Nucleus accumbens (tissue), 56 donors: ENCODE measurements around the gene RASA4.
"Not testable (repeated sequence)": the region's sequence is repeated elsewhere in the genome, so short reads cannot be mapped to it uniquely, and the experiment has no call there.

Experiments
- DNase-seq, 56 donors: peaks; one replicate each; lab custom pipeline; 2025; lab: John Stamatoyannopoulos, UW

RASA4 gene

DNA sequence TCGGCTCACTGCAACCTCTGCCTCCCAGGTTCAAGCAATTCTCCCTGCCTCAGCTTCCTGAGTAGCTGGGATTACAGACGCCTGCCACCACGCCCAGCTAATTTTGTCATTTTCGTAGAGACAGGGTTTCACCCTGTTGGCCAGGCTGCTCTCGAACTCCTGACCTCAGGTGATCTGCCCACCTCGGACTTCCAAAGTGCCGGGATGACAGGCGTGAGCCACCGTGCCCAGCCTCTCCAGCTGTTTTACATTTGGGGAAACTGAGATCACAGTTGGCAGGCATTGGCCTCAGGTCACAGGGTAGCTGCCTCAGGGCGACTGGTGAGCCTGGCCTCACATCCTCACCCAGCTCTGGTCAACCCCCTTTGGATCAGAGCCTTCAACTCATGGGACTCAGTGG, 6.8 kb downstream of the RASA4 start:
- DNase-seq: not testable (repeated sequence)

DNA sequence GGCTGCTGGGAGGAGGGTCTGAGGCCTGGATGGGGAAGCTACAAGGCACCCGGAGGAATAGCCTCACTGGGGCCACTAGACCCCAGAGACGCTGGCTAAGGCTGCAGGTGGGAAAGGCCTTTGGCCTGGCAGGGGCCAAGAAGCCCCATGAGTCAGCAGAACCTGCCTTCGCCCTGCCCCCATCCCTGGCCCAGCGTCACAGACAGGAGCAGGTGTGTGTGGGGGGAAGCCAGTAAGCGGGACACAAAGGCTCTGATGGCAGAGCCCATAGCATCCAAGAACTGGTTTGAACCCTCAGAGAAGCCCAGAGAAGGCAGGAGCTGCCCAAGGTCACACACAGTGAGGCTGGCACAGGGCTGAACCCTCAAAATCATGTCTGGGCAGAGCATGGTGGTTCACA, 9.7 kb downstream of the RASA4 start:
- not testable (repeated sequence) for DNase-seq

DNA sequence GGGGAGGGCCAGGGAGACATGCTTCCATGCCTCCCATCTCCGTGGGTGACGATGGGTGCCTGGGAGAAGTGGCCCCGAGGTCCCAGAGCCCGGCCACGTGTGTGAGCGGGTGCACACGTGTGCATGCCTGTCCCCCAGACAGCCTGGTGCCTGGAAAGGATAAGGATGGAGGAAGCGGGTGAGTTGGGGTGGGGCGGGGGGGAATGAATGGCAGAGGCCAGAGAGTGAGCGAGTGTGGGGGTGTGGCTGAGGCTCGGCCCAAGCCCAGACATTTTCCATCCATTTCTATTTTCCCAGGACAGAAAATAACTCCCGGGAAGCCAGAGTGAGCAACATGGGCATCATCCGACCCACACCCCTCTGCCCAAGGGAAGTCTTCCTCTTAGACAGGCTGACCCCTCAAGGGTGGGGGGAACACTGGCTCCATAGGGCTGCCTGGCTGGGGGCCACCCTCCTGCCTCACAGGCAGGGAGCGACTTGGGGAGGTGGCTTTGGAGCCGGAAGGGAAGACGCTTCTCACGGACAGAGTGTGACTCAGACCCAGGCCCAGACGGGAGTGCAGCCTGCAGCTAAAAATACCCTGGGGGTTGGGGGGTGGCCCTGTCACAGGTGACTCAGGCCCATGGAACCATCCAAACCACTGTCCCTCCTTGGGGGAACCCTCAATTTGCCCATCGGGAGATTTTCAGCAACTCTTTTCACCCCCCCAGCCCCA, 12.0 kb downstream of the RASA4 start:
- not testable (repeated sequence) for DNase-seq

DNA sequence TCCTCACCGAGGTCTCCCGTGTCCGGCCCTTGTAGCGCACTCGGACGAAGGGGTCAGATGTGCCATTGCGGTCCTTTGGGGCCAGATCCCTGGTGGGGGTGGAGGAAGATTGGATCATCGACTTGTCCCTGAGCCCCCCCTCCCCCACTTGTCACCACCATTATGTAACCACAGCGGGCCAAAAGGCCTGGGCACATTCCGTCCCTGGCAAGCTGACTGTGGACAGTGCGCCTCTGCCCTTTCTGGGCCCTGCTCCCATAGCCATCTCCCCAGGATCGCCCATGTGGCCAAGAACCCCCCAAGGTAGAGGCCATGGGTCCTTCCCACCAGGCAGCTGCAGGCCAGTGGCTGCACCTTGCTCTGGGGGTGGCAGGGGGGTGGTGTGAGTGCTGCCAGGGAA, 14.2 kb downstream of the RASA4 start:
- DNase-seq: not testable (repeated sequence)

DNA sequence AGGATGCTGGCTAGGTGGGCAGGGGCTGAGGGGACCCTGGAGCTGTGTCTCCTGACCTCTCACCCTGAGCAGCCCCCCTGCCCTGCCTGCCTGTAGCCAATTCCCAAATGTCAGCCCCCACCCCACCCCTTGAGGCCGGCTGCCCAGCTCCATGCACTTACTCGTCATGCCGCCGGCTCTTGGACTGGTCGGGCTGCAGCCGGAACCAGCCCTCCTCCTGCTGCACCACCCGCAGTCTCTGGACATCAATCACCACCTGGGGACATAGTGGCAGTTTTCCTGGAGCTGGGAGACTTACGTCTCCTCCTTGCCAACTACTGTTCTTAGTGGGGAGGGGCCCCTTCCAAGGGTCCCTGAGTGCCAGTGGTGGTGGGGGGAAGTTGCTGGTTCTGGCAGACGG, 16.9 kb downstream of the RASA4 start:
- DNase-seq: not testable (repeated sequence)

DNA sequence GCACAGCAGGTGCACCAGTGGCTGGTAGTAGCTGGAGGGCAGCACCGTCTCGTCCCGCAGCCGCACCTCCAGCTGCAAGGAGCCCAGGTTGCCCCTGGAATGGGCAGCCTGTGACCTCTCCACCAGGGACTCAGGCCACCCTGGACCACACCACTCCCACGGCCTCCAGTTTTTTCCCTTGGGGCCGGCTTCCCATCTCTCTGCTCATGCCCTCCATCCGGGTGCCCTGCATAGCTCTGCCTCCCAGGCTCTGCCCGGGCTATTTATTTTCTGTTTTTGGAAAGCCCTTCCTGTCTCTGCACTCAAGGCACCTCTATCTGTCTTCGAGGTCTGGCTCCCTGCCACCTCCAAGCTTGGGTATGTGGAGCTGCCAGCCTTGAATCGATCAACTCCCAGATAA, 20.5 kb downstream of the RASA4 start:
- not testable (repeated sequence) for DNase-seq

DNA sequence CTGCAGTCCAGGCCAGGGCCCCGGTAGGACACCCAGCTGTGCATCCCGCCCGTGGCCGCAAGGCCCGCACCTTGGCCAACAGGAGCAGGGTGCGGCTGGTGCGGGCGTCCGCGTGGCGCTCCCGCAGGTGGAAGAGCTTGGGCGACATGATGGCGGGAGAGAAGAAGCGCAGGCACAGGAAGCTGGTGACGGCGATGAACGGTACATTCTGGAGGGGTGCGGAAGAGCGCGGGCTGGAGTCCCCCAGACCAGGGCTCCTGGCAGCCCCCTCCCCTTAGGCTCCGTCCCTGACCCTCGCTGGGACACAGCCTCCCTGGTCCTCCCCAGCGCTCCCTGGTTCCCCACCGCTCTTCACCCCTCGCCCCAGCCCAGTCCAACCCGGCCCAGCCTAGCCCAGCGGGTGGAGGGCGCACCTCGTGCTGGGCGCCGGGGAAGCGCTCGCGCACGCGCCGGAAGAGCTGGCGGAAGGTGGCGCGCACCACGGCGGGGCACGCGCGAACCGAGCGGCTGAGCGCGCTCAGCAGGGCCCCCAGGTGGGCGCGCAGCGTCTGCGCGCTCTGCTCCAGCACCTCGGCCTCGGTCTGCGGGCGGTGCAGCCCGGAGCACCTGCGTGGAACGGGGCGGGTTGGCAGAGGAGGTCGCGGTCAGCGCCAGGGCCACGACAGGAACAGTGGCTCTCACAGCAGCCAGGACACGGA, 22.8 kb downstream of the RASA4 start:
- DNase-seq: not testable (repeated sequence)

DNA sequence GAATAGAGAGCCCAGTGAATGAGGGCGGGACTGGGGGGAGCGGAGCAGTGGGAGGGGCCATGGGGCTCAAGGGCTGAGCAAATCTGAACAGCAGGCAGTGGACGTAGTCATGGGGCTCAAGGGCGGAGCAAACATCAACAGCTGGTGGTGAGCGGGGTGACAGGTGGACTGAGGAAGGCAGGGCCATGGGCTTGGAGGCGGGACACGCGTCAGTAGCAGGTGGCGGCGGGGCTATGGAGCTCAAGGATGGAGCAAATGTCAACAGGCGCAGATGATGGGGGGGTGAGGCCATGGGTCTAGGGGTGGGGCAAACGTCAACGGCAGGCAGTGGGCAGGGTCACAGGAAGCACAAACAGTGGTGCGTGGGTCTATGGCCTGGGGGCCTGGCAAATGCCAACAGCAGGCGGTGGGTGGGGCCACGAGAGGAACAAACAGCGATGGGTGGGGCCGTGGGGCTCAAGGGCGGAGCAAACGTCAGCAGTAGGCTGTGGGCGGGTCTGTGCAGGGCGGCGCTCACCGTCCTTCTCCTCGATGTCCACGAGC, 24.0 kb downstream of the RASA4 start:
- DNase-seq: not testable (repeated sequence)

DNA sequence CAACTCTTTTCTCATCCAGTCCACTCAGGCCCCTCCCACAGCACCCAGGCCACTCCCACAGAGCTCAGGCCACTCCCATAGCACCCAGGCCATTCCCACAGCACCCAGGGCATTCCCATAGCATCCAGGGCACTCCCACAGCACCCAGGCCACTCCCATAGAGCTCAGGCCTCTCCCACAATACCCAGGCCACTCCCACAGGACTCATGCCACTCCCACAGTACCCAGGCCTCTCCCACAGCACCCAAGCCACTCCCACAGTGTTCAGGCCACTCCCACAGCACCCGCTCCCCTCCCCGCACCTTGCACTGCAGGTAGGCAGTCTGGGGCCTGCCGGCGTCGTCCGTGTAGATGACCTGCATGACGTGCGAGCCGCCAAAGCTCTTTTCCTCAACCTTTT, 26.7 kb downstream of the RASA4 start:
- DNase-seq: not testable (repeated sequence)

DNA sequence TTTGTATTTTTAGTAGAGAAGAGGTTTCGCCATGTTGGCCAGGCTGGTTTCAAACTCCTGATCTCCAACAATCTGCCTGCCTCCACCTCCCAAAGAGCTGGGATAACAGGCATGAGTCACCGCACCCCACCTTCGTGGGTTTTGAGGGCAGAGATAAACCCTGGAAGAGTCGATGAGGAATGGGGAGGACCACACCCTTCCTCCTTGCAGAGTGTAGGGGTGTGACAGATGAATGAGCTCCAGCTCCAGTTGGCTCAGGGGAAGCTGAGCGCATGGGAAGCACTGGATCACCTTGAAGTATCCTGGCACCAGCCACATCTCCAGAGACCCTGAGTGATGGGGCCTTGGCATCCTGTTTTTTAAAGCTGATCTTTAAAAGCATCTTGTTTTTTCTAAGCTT, 33.1 kb downstream of the RASA4 start:
- DNase-seq: not testable (repeated sequence)

DNA sequence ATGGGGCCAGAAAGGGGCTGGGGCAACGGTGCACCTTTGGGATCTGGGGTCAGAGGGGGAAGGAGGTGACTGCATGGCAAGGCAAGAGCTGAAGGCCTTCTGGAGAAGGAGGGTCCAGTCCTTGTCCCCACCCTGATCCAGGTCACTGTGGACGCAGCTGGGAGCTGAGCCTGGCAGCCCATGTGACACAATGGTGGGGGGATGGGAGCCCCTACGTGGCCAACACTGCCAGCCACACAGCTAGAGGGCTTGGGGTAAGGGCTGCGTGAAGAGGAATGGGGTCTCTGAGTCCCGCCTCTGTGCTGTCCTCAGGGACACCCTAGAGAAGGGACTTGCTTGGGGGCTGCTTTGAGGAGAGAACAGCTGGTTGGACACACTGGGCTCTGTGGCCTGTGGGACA, 34.8 kb downstream of the RASA4 start:
- DNase-seq: not testable (repeated sequence)

DNA sequence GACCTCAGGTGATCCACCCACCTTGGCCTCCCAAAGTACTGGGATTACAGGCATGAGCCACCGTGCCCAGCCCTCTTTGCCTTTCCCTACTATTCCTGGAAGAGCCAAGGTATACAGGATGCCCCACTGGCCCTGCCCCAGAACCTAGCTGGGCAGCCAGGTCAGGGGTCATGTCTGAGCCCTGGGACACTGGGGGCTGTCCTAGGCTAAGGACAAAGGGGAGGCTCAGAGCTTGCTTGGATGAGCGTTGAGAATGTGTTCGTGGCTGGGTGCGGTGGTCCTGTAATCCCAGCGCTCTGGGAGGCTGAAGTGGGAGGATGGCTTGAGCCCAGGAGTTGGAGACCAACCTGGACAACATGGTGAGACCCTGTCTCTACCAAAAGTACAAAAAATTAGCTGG, 38.1 kb downstream of the RASA4 start:
- not testable (repeated sequence) for DNase-seq

DNA sequence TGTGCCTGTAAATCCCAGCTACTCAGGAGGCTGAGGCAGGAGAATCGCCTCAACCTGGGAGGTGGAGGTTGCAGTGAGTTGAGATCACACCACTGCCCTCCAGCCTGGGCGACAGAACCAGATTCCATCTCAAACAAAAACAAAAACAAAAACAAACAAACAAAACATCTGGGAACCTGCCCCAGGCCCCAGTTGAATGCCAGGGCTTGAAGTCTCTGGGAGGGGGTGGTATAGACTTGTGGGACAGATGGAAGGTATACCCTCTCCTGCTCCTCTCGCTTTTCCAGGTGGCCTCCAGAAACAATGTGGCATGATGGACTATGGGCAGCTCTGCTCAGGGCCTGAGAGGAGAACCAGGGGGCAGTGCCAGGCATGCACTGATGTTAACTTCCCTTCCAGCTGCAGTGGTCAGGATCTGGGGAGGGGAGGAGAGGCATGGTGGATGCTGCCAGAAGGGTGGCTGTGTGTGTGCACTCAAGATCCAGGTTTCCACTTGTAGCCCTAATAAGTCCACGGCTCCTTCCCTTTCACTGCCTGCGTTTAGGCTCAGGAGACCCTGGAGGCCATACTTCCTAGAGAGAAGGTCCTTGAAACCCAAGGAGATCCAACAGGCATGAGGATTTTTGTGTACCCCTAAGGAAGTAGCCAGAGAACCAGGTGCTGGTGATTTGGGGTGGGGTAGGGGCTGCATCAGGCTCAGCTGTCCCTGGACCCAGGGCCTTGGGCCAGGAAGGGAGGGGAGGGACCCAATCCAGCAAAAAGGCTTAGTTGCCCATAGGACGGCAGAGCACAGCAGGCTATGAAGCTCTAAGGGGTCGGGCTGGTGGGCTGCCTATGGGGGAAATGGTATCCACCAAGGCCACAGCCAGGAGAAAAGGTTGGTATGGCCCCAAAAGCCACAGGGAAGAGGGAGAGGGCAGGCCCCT, 39.0 kb downstream of the RASA4 start:
- DNase-seq: not testable (repeated sequence)

DNA sequence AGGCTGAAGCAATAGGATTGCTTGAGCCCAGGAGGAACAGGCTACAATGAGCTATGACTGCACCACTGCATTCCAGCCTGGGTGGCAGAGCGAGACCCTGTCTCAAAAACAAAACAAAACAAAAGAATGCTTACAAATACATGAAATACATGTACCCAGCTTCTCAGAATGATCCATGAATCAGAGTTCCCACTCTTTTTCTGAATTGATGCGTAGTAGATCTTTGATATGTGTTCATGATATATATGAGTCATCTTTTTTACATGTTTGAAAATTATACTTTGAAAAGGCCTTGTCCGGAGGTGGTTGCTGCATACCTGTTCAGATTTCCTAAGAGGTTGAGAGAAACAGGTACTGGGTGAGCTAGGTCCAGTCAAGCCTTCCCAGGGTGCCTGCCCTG, 40.2 kb downstream of the RASA4 start:
- not testable (repeated sequence) for DNase-seq

DNA sequence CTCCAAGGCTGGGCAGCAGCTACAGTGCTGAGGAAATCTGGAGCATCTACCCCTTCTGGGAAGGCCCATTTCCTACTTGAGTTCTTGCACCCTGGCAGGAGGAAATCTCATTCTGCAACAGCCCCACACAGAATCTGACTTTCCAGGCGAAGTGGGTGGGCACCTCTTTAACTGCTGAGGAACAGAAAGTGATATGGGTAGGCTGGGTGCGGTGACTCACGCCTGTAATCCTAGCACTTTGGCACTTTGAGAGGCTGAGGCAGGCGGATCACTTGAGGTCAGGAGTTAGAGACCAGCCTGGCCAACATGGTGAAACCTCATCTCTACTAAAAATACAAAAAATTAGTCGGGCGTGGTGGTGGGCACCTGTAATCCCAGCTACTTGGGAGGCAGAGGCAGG, 41.9 kb downstream of the RASA4 start:
- not testable (repeated sequence) for DNase-seq

DNA sequence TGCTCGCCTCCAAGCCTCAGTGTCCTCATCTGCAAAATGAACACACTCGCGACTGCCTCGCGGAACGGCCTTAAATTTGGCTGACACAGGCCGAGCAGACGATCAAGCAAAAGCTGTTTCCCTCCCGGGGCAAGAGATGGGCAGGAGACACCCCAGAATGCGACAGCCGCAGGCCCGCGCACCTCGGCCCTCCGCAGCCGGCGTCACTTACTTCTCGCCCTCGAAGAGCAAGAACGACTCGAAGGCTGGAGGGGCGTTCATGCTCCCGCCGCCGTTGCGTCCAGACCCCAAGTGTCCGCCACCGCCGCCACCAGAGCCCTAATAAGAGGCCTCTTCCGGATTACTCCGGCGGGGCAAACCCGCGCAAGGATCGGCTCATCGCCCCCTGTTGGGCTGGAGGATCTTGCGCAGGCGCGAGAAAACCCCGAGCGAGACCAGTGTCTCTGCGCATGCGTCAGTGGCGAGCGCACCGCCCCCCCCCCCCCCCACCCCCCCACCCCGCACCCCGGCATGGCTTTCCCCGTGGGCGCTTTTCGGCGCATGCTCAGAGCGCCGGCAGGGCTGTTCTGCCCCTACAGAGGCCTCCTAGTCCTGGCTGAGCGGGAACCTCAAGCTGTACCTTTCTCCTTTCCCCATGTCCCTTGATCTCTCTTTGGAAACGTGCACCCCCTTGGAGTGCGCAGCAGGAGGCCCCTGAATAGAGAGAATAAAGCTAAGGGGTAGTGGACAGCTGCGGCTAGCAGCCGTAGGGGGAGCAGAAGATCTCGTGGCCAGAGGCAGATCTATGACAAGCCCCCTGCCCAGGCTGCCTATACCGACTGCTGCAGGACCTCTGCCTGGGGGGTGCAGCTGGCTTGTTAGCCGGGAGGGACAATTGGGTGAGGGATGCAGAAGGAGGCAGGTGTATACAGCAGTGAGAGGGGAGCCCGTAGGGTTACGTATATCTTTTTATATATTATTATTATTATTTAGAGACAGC, 44.0 kb downstream of the RASA4 start, which contains the start of gene POLR2J3:
Gene POLR2J3 (minus strand): TSS at position 323 of the 979 bp plus-strand sequence. CDS start 62 bp downstream, at position 261.
- DNase-seq: not testable (repeated sequence)

DNA sequence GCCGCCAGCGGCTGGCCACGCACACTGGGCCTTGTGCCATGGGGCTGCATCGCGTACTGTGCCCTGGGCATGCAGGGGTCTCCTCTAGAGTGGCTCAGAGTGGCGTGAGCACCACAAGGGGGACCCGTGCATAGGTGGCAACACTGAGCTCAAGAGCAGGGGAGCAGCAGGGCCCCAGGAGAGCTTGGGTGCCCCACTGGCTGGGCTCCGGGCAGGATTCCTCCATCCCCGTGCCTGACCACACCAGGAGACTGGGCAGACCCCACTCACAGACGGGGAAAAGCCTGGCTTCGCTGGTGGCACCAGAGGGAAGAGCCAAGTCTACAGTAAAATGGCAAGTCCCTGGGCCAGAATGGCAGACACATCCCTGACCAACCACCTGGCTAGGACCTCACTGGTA, 47.9 kb downstream of the RASA4 start:
- DNase-seq: not testable (repeated sequence)

DNA sequence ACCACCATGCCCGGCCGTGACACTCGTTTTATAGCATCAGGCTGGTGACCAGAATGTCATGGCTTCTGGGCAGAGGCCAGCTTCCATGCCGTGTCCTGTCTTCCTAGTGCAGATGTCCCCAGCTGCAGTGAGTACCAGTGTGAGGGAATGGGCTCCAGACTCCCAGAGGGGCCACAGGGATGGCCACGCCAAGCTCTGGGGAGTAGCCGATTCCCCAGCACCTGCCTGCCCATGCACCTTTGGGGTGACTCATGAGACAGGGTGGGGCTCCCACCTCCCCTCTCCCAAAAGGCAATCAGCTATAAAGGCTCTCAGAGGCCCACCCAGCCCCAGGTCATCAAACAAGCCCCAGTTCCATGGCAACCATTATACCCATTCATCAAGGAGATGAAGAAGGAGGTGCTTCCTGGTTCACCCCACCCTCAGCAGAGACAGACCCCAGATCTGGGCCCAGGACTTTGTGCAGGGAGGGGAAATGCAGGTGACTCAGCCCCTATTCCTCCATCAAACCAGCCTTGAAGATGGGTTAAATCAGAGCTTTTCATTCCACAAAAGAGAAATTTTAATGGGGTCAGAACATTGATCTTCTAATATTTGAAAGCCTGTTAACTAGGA, 65.6 kb downstream of the RASA4 start, which contains the start of gene SPDYE2:
Gene SPDYE2 (plus strand): TSS at position 419 of the 615 bp plus-strand sequence. CDS start 2,030 bp downstream, outside the sequence.
- not testable (repeated sequence) for DNase-seq

DNA sequence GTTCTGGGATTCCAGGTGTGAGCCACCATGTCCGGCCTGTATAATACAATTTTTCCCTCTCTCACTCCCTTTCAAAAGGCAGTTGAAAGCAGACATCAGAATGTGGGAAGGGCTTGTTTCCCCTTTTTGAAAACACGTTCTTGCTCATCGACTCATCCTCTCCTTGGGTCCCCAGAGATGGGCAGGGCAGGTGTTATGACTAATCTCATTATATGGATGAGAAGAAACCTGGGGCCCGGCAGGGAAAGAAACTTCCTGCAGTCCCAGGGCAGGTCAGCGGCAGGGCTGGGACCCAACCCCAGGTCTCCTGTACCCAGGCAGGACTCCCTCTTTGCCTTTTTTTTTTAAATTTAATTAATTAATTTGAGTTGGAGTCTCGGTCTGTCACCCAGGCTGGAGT, 70.2 kb downstream of the RASA4 start:
- DNase-seq: not testable (repeated sequence)
